ENCODE measurements around the gene CAPN7. TPM values are rescaled to one million over a fixed set of nuclear protein-coding genes. Genes with fewer than 3 reads are reported as not detected.

CAPN7 gene
- total RNA-seq, 1 experiment from 2014 or later = 25.2 TPM

DNA sequence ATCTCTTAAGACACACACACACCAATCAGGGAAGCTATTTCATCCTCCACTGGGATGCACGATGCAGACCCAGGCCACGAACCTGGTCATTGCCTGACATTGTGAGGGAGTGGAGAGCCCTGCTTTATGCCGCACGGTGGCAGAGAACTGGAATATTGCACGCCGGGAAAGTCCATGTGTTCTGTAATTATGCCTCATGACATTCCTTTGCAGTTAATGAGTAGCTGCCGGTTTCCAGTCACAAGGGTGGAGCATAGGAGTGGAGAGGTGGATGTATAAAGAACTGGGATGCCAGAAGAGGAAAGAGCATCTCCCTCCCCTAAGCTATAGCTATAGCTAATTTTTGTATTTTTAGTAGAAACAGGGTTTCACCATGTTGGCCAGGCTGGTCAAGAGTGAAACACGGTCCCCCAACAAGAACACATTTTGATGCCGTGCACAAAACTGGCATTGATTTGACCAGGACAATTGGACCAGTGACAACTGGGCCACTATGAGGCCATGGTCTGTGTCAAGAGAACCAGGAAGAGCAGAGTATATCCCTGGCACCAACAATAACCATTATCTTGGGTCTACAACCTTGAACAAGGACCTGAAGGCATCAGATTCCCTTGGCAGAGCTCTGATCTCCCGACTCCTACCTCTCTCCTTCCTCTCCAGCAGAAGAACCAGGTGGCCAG is 74.9 kb downstream of the CAPN7 start:
- no peaks in the 10 kb centered on the region for H3K36me3 Mint-ChIP-seq (ENCODE audit: insufficient read depth in 1 of 3, low read depth in 3 of 3)
- WGBS (ENCODE audit: extremely low coverage, insufficient read length, low lambda C conversion rate) = no CpG with 5 or more reads among the region's 10 CpGs

More for the DNA sequence above, 74.9 kb downstream of the CAPN7 start:
- no peak overlapping the region for H3K23ac ChIP-seq (ENCODE audit: insufficient read length, low read depth, low read length)
- no peaks in the 10 kb centered on the region for H3K27me3 Mint-ChIP-seq (ENCODE audit: low read depth)
- no peaks in the 10 kb centered on the region for H3K9me3 Mint-ChIP-seq
- H2AFZ ChIP-seq (ENCODE audit: low read length) = no peak overlapping the region
- H3K4ac ChIP-seq (ENCODE audit: low read depth, low read length) = no peak overlapping the region
- H3K27ac ChIP-seq (ENCODE audit: insufficient read length, low read depth, low read length) = no peak overlapping the region
- H2AK5ac ChIP-seq (ENCODE audit: insufficient read length, low read length) = no peak overlapping the region
- no peak overlapping the region for H2BK20ac ChIP-seq (ENCODE audit: low read depth, low read length, poor library complexity, severe bottlenecking)
- H4K91ac ChIP-seq (ENCODE audit: insufficient read length, low read depth, low read length) = no peak overlapping the region
- no peaks in the 10 kb centered on the region for H4K20me1 ChIP-seq (ENCODE audit: control insufficient read depth, insufficient read depth, insufficient read length)
- H2BK12ac ChIP-seq (ENCODE audit: insufficient read length, low read depth, low read length) = no peak overlapping the region
- no peaks in the 10 kb centered on the region for H3K4me1 ChIP-seq (ENCODE audit: insufficient read depth, low read length)
- no peaks in the 10 kb centered on the region for H3K9me3 ChIP-seq (ENCODE audit: control insufficient read depth, low read depth, low read length)
- no peak overlapping the region for H3K18ac ChIP-seq (ENCODE audit: insufficient read length, low read depth, low read length)
- no peak overlapping the region for H3T11ph ChIP-seq (ENCODE audit: low read length)
- no peak overlapping the region for H3K56ac ChIP-seq (ENCODE audit: insufficient read length, low read depth, low read length)
- no peak overlapping the region for H3K14ac ChIP-seq (ENCODE audit: insufficient read depth, low read length)
- H4K5ac ChIP-seq (ENCODE audit: insufficient read length, low read depth, low read length) = no peak overlapping the region
- H3K4me3 Mint-ChIP-seq = no peak overlapping the region; a peak in 1 of 5 replicates
- H2BK5ac ChIP-seq (ENCODE audit: insufficient read length, low read length) = no peak overlapping the region
- peak overlapping the region in 1 of 3 experiments; percentile 66; a peak in 3 of 7 replicates for H3K27ac Mint-ChIP-seq
- peaks cover 26 to 44% of the 10 kb centered on the region in 2 experiments for H3K4me1 Mint-ChIP-seq
- no peaks in the 10 kb centered on the region for H3K23me2 ChIP-seq (ENCODE audit: insufficient read length, low read depth, low read length, poor library complexity, severe bottlenecking)
- H3K4me2 ChIP-seq (ENCODE audit: insufficient read depth, insufficient read length, low read length) = no peak overlapping the region
- H3K9ac ChIP-seq (ENCODE audit: extremely low read depth, insufficient read length, low read length) = no peak overlapping the region
- no peak overlapping the region for H4K8ac ChIP-seq (replicated peaks; ENCODE audit: insufficient read length, low read depth, low read length)
- DNase-seq = no peak
- H2BK15ac ChIP-seq (ENCODE audit: low read depth, low read length) = no peak overlapping the region
- no peaks in the 10 kb centered on the region for H3K79me1 ChIP-seq (ENCODE audit: insufficient read depth, low read depth, low read length, poor library complexity, severe bottlenecking)
- no peaks in the 10 kb centered on the region for H3K79me2 ChIP-seq (ENCODE audit: insufficient read depth, low read length)
- H2BK120ac ChIP-seq (ENCODE audit: low read depth, low read length, poor library complexity, severe bottlenecking) = no peak overlapping the region
- no peaks in the 10 kb centered on the region for H3K27me3 ChIP-seq (ENCODE audit: insufficient read depth, low read length)
- TF ChIP-seq, protein P1, sequence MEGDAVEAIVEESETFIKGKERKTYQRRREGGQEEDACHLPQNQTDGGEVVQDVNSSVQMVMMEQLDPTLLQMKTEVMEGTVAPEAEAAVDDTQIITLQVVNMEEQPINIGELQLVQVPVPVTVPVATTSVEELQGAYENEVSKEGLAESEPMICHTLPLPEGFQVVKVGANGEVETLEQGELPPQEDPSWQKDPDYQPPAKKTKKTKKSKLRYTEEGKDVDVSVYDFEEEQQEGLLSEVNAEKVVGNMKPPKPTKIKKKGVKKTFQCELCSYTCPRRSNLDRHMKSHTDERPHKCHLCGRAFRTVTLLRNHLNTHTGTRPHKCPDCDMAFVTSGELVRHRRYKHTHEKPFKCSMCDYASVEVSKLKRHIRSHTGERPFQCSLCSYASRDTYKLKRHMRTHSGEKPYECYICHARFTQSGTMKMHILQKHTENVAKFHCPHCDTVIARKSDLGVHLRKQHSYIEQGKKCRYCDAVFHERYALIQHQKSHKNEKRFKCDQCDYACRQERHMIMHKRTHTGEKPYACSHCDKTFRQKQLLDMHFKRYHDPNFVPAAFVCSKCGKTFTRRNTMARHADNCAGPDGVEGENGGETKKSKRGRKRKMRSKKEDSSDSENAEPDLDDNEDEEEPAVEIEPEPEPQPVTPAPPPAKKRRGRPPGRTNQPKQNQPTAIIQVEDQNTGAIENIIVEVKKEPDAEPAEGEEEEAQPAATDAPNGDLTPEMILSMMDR (conservative IDR thresholded peaks at IDR 0.05) = no peak
